Upper lobe of left lung (tissue), 4 donors: ENCODE measurements around the gene MAMLD1.

ENCODE experiments used
- CTCF ChIP-seq, 6 experiments: fragments of 450-650 bp in 4 of 6; fragments of 200-600 bp in 2 of 6; sonication (generic) in 2 of 6; IDR thresholded peaks; one replicate each; pipeline ENCODE4 v1.5.1; 2016 to 2019; ENCODE audit warnings: antibody characterized with exemption in 6 of 6
- POLR2A ChIP-seq, 4 donors: fragments of 450-650 bp; IDR thresholded peaks; one replicate each; pipeline ENCODE4 v1.5.1; 2016 to 2017; ENCODE audit warnings: antibody characterized with exemption in 4 of 4, mild to moderate bottlenecking in 2 of 4
- POLR2AphosphoS5 ChIP-seq, 2 donors: sonication (generic); formaldehyde crosslinking; IDR thresholded peaks; one replicate each; pipeline ENCODE4 v1.5.1; 2017; ENCODE audit warnings: antibody characterized with exemption in 2 of 2

- TF ChIP-seq CTCF (IDR thresholded peaks at IDR 0.05) (no peak), POLR2A (IDR thresholded peaks at IDR 0.05) (no peak), POLR2AphosphoS5 (IDR thresholded peaks at IDR 0.05) (no peak)
These were observed 100.4 kb downstream of the MAMLD1 start for GRCh38 chrX:150463566-150463965.
